Uterus (tissue), 2 donors: Measurements from ENCODE around the gene PRDM15.

ENCODE experiments used
- CTCF ChIP-seq, 4 experiments: fragments of 200-600 bp in 2 of 4; fragments of 450-650 bp in 2 of 4; sonication (generic) in 2 of 4; IDR thresholded peaks; one replicate each; pipeline ENCODE4 v1.5.1; 2016 to 2019; ENCODE audit warnings: antibody characterized with exemption in 4 of 4, mild to moderate bottlenecking in 2 of 4, moderate library complexity in 1 of 4
- POLR2A ChIP-seq, 2 donors: fragments of 450-650 bp; IDR thresholded peaks; one replicate each; pipeline ENCODE4 v1.6.1; 2016; ENCODE audit warnings: antibody characterized with exemption in 2 of 2, mild to moderate bottlenecking in 1 of 2, moderate library complexity in 1 of 2

GRCh38 chr21:41854426-41854995 lies 24.6 kb downstream of the PRDM15 start:
- TF ChIP-seq CTCF (IDR thresholded peaks at IDR 0.05) (no peak), POLR2A (IDR thresholded peaks at IDR 0.05) (no peak)
